ENCODE measurements around the gene RPF1. TPM values are rescaled to one million over a fixed set of nuclear protein-coding genes. Genes with fewer than 3 reads are reported as not detected.
A peak's percentile ranks its signal among the peaks of the same experiment; 100 is the strongest.

RPF1 gene
- total RNA-seq, 4 donors from 2014 or later, result 35.7 to 49.8 (median 46.2) TPM

- WGBS, 2 donors (ENCODE audit: low coverage in 1 of 2), result 4 to 5% methylated on average over 15 to 17 of the region's 17 CpGs
- TF ChIP-seq POLR2AphosphoS5 (IDR thresholded peaks at IDR 0.05) (no peak), POLR2A (IDR thresholded peaks at IDR 0.05) (no peak), CTCF (IDR thresholded peaks at IDR 0.05) (no peak), EP300 (IDR thresholded peaks at IDR 0.05) (no peak)
- no peaks in the 10 kb centered on the region for H3K27me3 ChIP-seq
- peak overlapping the region; percentile 80 to 81 for H3K4me3 ChIP-seq
- H3K4me1 ChIP-seq, result peaks cover 7 to 55% (median 19%) of the 10 kb centered on the region in 3 donors
- H3K9me3 ChIP-seq, result peaks cover 0 to 9% (median 0%) of the 10 kb centered on the region in 3 donors
- H3K36me3 ChIP-seq, result peaks cover 0 to 17% of the 10 kb centered on the region in 2 donors
- ATAC-seq, result no peak
- H3K27ac ChIP-seq, result peak overlapping the region; percentile 89 to 97 (median 90)
Observed at GRCh38 chr1:84504580-84505492, 25.8 kb downstream of the RPF1 start.

DNA sequence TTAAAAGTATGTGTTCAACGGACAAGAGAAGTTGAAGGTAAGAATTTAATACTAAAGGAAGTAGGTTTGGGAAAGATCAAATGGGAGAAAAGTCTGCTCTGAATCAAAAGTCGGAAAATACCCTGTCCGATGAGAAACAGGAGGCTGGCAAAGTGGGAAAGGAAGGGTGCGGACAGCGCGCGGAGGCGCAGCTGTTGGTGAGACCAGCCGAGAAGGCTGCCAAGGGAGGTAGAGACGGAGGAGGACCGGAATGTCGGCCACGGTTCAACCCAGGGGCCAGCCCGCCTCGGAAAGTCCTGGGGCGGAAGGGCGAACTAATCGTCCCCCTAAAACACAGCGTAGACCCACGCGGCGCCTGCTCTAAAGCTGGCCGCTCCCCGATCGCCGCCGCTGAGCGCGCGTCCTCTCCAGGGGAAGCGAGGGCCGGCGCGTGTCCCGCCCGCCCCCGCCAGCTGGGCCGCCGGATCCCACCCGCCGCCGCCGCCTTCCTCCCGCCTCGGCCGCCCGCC, 26.5 kb downstream of the RPF1 start:
- peaks cover 7 to 48% (median 19%) of the 10 kb centered on the region in 3 donors for H3K4me1 ChIP-seq
- WGBS, 2 donors (ENCODE audit: low coverage in 1 of 2), result 0 to 2% methylated on average over 3 to 11 of the region's 47 CpGs
- peak; percentile 79 for ATAC-seq
- H3K27me3 ChIP-seq, result no peaks in the 10 kb centered on the region
- H3K4me3 ChIP-seq, result peak overlapping the region; percentile 80 to 81
- H3K36me3 ChIP-seq, result peaks cover 0 to 10% of the 10 kb centered on the region in 2 donors
- peak in 1 of 4 experiments; percentile 12 for TF ChIP-seq CTCF (IDR thresholded peaks at IDR 0.05)
- TF ChIP-seq POLR2A (IDR thresholded peaks at IDR 0.05), result no peak
- TF ChIP-seq POLR2AphosphoS5 (IDR thresholded peaks at IDR 0.05), result peak; percentile 27
- no peak for TF ChIP-seq EP300 (IDR thresholded peaks at IDR 0.05)
- peaks cover 0 to 9% (median 0%) of the 10 kb centered on the region in 3 donors for H3K9me3 ChIP-seq
- peak overlapping the region; percentile 89 to 97 (median 90) for H3K27ac ChIP-seq

DNA sequence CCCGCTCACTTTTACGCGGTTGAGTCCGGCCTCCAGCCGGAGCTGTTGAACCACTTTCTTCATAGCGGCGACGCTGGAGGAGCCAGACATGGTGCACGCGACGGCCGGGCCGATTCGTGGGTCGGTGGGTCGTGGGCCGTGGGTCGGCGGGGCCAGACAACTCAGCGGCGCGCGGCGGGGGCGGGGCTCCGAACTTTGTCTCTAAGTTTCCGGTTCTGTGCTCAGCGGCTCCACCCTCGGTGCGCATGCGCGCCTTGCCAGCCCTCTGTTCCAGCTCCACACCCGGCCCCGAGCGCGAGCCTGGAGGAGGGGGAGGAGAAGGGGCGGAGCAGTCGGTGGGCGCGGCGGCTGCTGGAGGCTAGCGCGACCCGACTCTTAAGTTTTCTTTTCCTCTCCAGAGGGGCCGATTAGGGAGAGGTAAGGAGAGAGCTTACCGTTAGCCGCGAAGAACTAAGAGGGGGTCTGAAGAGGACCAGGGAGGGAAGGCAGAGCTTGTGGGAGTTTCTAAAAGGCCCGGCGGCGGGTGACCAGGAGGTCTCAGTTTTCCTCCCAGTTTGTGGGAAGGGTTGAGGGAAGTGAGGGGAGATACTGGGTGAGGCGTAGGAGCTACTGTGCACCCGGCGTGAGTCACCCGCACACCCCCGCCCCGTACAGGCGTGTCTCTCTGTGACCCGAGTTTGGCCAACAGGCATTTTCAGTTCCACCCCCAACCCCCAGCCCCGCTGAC, 27.1 kb downstream of the RPF1 start, which contains the start of the genes GNG5 and SPATA1:
Gene GNG5 (minus strand): TSS at position 580 of the 727 bp plus-strand sequence. CDS start 490 bp downstream, at position 90.
Gene SPATA1 (plus strand): TSS at position 385 of the 727 bp plus-strand sequence. CDS start 9,974 bp downstream, outside the sequence.
- WGBS, 2 donors (ENCODE audit: low coverage in 1 of 2), result 0% methylated on average over 7 of the region's 60 CpGs; no CpG with 5 or more reads in 1 of the 2 donors

More for the DNA sequence above, 27.1 kb downstream of the RPF1 start, which contains the start of the genes GNG5 and SPATA1:
- peaks cover 0 to 5% of the 10 kb centered on the region in 2 donors for H3K36me3 ChIP-seq
- H3K9me3 ChIP-seq, result peaks cover 0 to 9% (median 0%) of the 10 kb centered on the region in 3 donors
- H3K27me3 ChIP-seq, result no peaks in the 10 kb centered on the region
- peak within 1 kb of the TSS; percentile 80 to 81 for H3K4me3 ChIP-seq
- peaks cover 7 to 41% (median 19%) of the 10 kb centered on the region in 3 donors for H3K4me1 ChIP-seq
- peak; percentile 97 for ATAC-seq
- peak within 1 kb of the TSS; percentile 89 to 97 (median 90) for H3K27ac ChIP-seq
- TF ChIP-seq POLR2AphosphoS5 (IDR thresholded peaks at IDR 0.05) (peak; percentile 83), POLR2A (IDR thresholded peaks at IDR 0.05) (peak; percentile 63 to 78), CTCF (IDR thresholded peaks at IDR 0.05) (no peak)

Measured in gastroesophageal sphincter (tissue), 4 donors.